WTC11 (cell line): ENCODE results near the gene LCNL1. TPM values are rescaled to one million over a fixed set of nuclear protein-coding genes. Genes with fewer than 3 reads are reported as not detected.

Source experiments
- ATAC-seq: fragments of 200-7000 bp; cut with Tn5 transposase; 2 replicates; pipeline ENCODE4 v1.10.0; 2021; ENCODE audit warnings: mild to moderate bottlenecking, moderate library complexity
- CTCF ChIA-PET: fragments of 300-600 bp; sonication (Branson Sonifier 250); formaldehyde crosslinking; loops from one replicate; lab custom pipeline; 2021; ENCODE audit warnings: antibody characterized with exemption; lab: Charles Lee
- POLR2A ChIA-PET: fragments of 350-600 bp; sonication (Branson Sonifier 250); formaldehyde crosslinking; loops from one replicate; lab custom pipeline; 2021; ENCODE audit warnings: antibody characterized with exemption; lab: Charles Lee
- DNase-seq: peaks from one replicate; pipeline ENCODE4 v3.0.0; 2021; ENCODE audit warnings: low spot score
- H3K27ac Mint-ChIP-seq: 2 replicates; pipeline ENCODE4 v1.8.0; 2021; ENCODE audit warnings: mixed read lengths
- H3K27me3 Mint-ChIP-seq: 2 replicates; pipeline ENCODE4 v1.8.0; 2021; ENCODE audit warnings: low read depth, mild to moderate bottlenecking, moderate library complexity, mixed read lengths
- H3K36me3 Mint-ChIP-seq: 2 replicates; pipeline ENCODE4 v1.8.0; 2021; ENCODE audit warnings: mixed read lengths
- H3K4me1 Mint-ChIP-seq: 2 replicates; pipeline ENCODE4 v1.8.0; 2022; ENCODE audit warnings: mixed read lengths
- H3K4me3 Mint-ChIP-seq: 2 replicates; pipeline ENCODE4 v1.8.0; 2021; ENCODE audit warnings: mild to moderate bottlenecking, moderate library complexity, mixed read lengths
- H3K9me3 Mint-ChIP-seq: 2 replicates; pipeline ENCODE4 v1.8.0; 2021; ENCODE audit warnings: mixed read lengths
- AFF4 ChIP-seq: sonication (generic); formaldehyde crosslinking; IDR thresholded peaks from 2 replicates; pipeline ENCODE4 v1.8.1; 2023; ENCODE audit warnings: mild to moderate bottlenecking, missing genetic modification reagents, borderline replicate concordance
- ATF6 ChIP-seq: sonication (generic); formaldehyde crosslinking; IDR thresholded peaks from 2 replicates; pipeline ENCODE4 v1.8.1; 2023; ENCODE audit warnings: mild to moderate bottlenecking, missing genetic modification reagents
- CREB1 ChIP-seq: sonication (generic); formaldehyde crosslinking; IDR thresholded peaks from 2 replicates; pipeline ENCODE4 v1.8.0; 2023; ENCODE audit warnings: mild to moderate bottlenecking, missing genetic modification reagents
- CREM ChIP-seq: sonication (generic); formaldehyde crosslinking; IDR thresholded peaks from 2 replicates; pipeline ENCODE4 v1.8.1; 2022; ENCODE audit warnings: mild to moderate bottlenecking, missing genetic modification reagents, moderate library complexity
- E2F1 ChIP-seq: sonication (generic); formaldehyde crosslinking; IDR thresholded peaks from 2 replicates; pipeline ENCODE4 v1.8.0; 2022; ENCODE audit warnings: mild to moderate bottlenecking, missing genetic modification reagents
- ESRRA ChIP-seq: sonication (generic); formaldehyde crosslinking; IDR thresholded peaks from 2 replicates; pipeline ENCODE4 v1.8.1; 2022; ENCODE audit warnings: mild to moderate bottlenecking, missing genetic modification reagents, borderline replicate concordance
- ETV6 ChIP-seq: sonication (generic); formaldehyde crosslinking; IDR thresholded peaks from 2 replicates; pipeline ENCODE4 v1.8.1; 2022; ENCODE audit warnings: mild to moderate bottlenecking, missing genetic modification reagents
- FOXJ3 ChIP-seq: sonication (generic); formaldehyde crosslinking; IDR thresholded peaks from 2 replicates; pipeline ENCODE4 v1.9.0; 2021; ENCODE audit warnings: missing genetic modification reagents, mild to moderate bottlenecking, borderline replicate concordance
- FOXK1 ChIP-seq: sonication (generic); formaldehyde crosslinking; IDR thresholded peaks from 2 replicates; pipeline ENCODE4 v1.8.0; 2022; ENCODE audit warnings: mild to moderate bottlenecking, moderate library complexity, missing genetic modification reagents
- FOXP1 ChIP-seq: sonication (generic); formaldehyde crosslinking; IDR thresholded peaks from 2 replicates; pipeline ENCODE4 v1.8.0; 2022; ENCODE audit warnings: missing genetic modification reagents, mild to moderate bottlenecking, moderate library complexity, borderline replicate concordance
- IRF1 ChIP-seq: sonication (generic); formaldehyde crosslinking; IDR thresholded peaks from 2 replicates; pipeline ENCODE4 v1.8.0; 2023; ENCODE audit warnings: missing genetic modification reagents
- JAZF1 ChIP-seq: fragments of 250-450 bp; sonication (Bioruptor Pico); IDR thresholded peaks from 2 replicates; pipeline ENCODE4 v1.9.0; 2021; ENCODE audit warnings: moderate library complexity, mild to moderate bottlenecking, inconsistent platforms
- KAT7 ChIP-seq: sonication (generic); formaldehyde crosslinking; IDR thresholded peaks from 2 replicates; pipeline ENCODE4 v1.8.1; 2023; ENCODE audit warnings: missing genetic modification reagents, mild to moderate bottlenecking, borderline replicate concordance
- PRRX2 ChIP-seq: fragments of 250-450 bp; sonication (Bioruptor Pico); IDR thresholded peaks from 2 replicates; pipeline ENCODE4 v1.8.0; 2021; ENCODE audit warnings: mild to moderate bottlenecking
- SMAD3 ChIP-seq: sonication (generic); formaldehyde crosslinking; IDR thresholded peaks from 2 replicates; pipeline ENCODE4 v1.8.0; 2022; ENCODE audit warnings: missing genetic modification reagents, mild to moderate bottlenecking, borderline replicate concordance
- ZBTB21 ChIP-seq: sonication (generic); formaldehyde crosslinking; IDR thresholded peaks from 2 replicates; pipeline ENCODE4 v1.8.1; 2023; ENCODE audit warnings: mild to moderate bottlenecking, missing genetic modification reagents, borderline replicate concordance
- ZBTB43 ChIP-seq: sonication (generic); formaldehyde crosslinking; IDR thresholded peaks from 2 replicates; pipeline ENCODE4 v1.8.1; 2023; ENCODE audit warnings: mild to moderate bottlenecking, missing genetic modification reagents
- ZMAT4 ChIP-seq: fragments of 250-450 bp; sonication (Bioruptor Pico); IDR thresholded peaks from 2 replicates; pipeline ENCODE4 v1.9.0; 2021; ENCODE audit warnings: mild to moderate bottlenecking
- ZNF232 ChIP-seq: sonication (generic); formaldehyde crosslinking; IDR thresholded peaks from 2 replicates; pipeline ENCODE4 v1.8.0; 2022; ENCODE audit warnings: mild to moderate bottlenecking, missing genetic modification reagents
- ZNF423 ChIP-seq: fragments of 250-450 bp; sonication (Bioruptor Pico); IDR thresholded peaks from 2 replicates; pipeline ENCODE4 v2.1.2; 2022; ENCODE audit warnings: mild to moderate bottlenecking, moderate library complexity
- total RNA-seq: library from RNA; stranded (reverse); gene quantifications from 3 replicates; pipeline ENCODE4 v1.2.3, GENCODE V29; 2021

The LCNL1 gene
- total RNA-seq, 1 experiment from 2014 or later = 0.50 TPM

- no peak for TF ChIP-seq CREM
- TF ChIP-seq ESRRA (CRISPR knock-in tag) = no peak
- TF ChIP-seq SMAD3 (CRISPR knock-in tag) = no peak
- TF ChIP-seq ZMAT4 (CRISPR knock-in tag) = no peak
- no peak for TF ChIP-seq PRRX2
- no peak for TF ChIP-seq ZBTB43 (CRISPR knock-in tag)
- no peak for TF ChIP-seq ZNF423
- no peak for TF ChIP-seq ETV6 (CRISPR knock-in tag)
- TF ChIP-seq E2F1 = no peak
- H3K9me3 Mint-ChIP-seq = no peaks in the 10 kb centered on the region
- CTCF ChIA-PET = interaction anchor here (0.5 to 4.5 kb wide), 5 partner anchors 8 to 331 kb away, joined by 3 to 19 read pairs (median 8); no protein-coding TSS in a partner anchor
- H3K36me3 Mint-ChIP-seq = no peaks in the 10 kb centered on the region
- ATAC-seq (no peak), DNase-seq (no peak)
- no peak overlapping the region for H3K4me3 Mint-ChIP-seq
- POLR2A ChIA-PET = no interaction called here
- no peaks in the 10 kb centered on the region for H3K27me3 Mint-ChIP-seq
- peaks cover 10% of the 10 kb centered on the region for H3K4me1 Mint-ChIP-seq
- H3K27ac Mint-ChIP-seq = no peak overlapping the region
These were observed 13.0 kb upstream of the LCNL1 start for GRCh38 chr9:136969774-136970173.

GRCh38 chr9:136970361-136970760 lies 12.4 kb upstream of the LCNL1 start:
- DNase-seq = no peak
- no peak for TF ChIP-seq KAT7
- no peaks in the 10 kb centered on the region for H3K27me3 Mint-ChIP-seq
- ChIA-PET CTCF (interaction anchor here (0.7 to 4.5 kb wide), 4 partner anchors 8 to 65 kb away, joined by 3 to 19 read pairs (median 9); no protein-coding TSS in a partner anchor), POLR2A (no interaction called here)
- H3K27ac Mint-ChIP-seq = no peak overlapping the region
- H3K9me3 Mint-ChIP-seq = no peaks in the 10 kb centered on the region
- no peaks in the 10 kb centered on the region for H3K36me3 Mint-ChIP-seq
- no peak for ATAC-seq
- H3K4me1 Mint-ChIP-seq = peaks cover 10% of the 10 kb centered on the region
- H3K4me3 Mint-ChIP-seq = no peak overlapping the region

- ATAC-seq (no peak), DNase-seq (no peak)
- no peaks in the 10 kb centered on the region for H3K4me1 Mint-ChIP-seq
- no peaks in the 10 kb centered on the region for H3K27me3 Mint-ChIP-seq
- ChIA-PET POLR2A (no interaction called here), CTCF (interaction anchor here (0.5 to 4.5 kb wide), 4 partner anchors 24 to 63 kb away, joined by 3 to 19 read pairs (median 12); no protein-coding TSS in a partner anchor)
- H3K9me3 Mint-ChIP-seq = no peaks in the 10 kb centered on the region
- no peaks in the 10 kb centered on the region for H3K36me3 Mint-ChIP-seq
- no peak for TF ChIP-seq ATF6 (CRISPR knock-in tag)
- TF ChIP-seq CREB1 (CRISPR knock-in tag) = no peak
- TF ChIP-seq ZNF232 (CRISPR knock-in tag) = no peak
- TF ChIP-seq FOXP1 (CRISPR knock-in tag) = no peak
- no peak for TF ChIP-seq AFF4 (CRISPR knock-in tag)
- TF ChIP-seq FOXJ3 = no peak
- TF ChIP-seq JAZF1 (CRISPR knock-in tag) = no peak
- no peak for TF ChIP-seq IRF1 (CRISPR knock-in tag)
- no peak for TF ChIP-seq FOXK1
- no peak for TF ChIP-seq ZBTB21 (CRISPR knock-in tag)
- TF ChIP-seq ZBTB43 (CRISPR knock-in tag) = no peak
- H3K4me3 Mint-ChIP-seq = no peak overlapping the region
- no peak overlapping the region for H3K27ac Mint-ChIP-seq
These were observed 11.0 kb upstream of the LCNL1 start for GRCh38 chr9:136971746-136972145.
